Stimulated activated CD8-positive, alpha-beta memory T cell treated with anti-CD3 and anti-CD28 coated beads, Interleukin-15, amount 100 ng/mL, for 48 hours (primary cell): ENCODE data around the gene DOP1B.
"Not testable (repeated sequence)": the region's sequence is repeated elsewhere in the genome, so short reads cannot be mapped to it uniquely, and the experiment has no call there.

ENCODE experiments used
- DNase-seq, 2 donors: peaks; one replicate each; pipeline ENCODE4 v3.0.0-alpha.2; 2020; ENCODE audit warnings: low read depth in 2 of 2

The DOP1B gene

GRCh38 chr21:36175771-36176565 is 19.3 kb downstream of the DOP1B start:
- no peak for DNase-seq

DNA sequence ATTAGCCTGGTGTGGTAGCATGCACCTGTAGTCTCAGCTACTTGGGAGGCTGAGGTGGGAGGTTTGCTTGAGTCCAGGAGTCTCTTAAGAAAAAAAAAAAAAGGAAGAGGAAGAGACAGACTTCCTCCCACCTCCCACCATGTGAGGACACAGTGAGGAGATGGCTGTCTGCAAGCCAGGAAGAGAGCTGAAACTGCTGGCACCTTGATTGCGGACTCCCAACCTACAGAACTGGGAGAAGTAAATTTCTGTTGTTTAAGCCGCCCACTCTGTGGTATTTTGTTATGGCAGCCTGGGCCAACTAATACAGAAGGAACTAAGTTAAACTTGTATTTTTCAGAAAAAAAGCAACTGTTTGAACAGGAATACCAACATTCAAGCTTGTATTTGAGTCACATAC is 21.7 kb downstream of the DOP1B start:
- no peak for DNase-seq

- no peak for DNase-seq
Observed at GRCh38 chr21:36179145-36179544, 22.5 kb downstream of the DOP1B start.

- DNase-seq, result no peak
Observed at GRCh38 chr21:36180963-36181362, 24.3 kb downstream of the DOP1B start.

GRCh38 chr21:36183144-36183795 is 26.6 kb downstream of the DOP1B start:
- no peak for DNase-seq

DNA sequence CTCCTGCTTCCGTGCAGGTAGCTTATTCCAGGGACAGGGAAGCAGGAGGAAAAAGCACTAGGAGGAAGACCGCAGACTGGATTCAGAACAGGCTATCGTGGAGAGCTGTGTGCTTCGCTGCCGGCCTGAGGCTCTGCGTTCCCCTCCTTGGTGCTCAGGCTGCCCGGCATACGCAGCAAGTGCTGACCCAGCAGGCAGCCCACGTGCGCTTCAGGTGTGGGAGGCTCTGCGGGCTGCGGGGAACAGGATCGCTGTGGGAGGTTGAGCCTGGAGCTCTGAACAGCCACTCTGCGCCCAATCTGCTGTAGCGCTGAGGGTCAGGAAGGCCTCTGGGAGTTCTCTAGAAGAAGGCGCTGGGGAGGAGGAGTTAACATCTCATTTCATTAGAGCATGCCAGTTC is 27.9 kb downstream of the DOP1B start:
- no peak for DNase-seq

GRCh38 chr21:36185523-36185922 is 28.9 kb downstream of the DOP1B start:
- DNase-seq, result no peak

GRCh38 chr21:36186081-36186480 is 29.5 kb downstream of the DOP1B start:
- no peak for DNase-seq

DNA sequence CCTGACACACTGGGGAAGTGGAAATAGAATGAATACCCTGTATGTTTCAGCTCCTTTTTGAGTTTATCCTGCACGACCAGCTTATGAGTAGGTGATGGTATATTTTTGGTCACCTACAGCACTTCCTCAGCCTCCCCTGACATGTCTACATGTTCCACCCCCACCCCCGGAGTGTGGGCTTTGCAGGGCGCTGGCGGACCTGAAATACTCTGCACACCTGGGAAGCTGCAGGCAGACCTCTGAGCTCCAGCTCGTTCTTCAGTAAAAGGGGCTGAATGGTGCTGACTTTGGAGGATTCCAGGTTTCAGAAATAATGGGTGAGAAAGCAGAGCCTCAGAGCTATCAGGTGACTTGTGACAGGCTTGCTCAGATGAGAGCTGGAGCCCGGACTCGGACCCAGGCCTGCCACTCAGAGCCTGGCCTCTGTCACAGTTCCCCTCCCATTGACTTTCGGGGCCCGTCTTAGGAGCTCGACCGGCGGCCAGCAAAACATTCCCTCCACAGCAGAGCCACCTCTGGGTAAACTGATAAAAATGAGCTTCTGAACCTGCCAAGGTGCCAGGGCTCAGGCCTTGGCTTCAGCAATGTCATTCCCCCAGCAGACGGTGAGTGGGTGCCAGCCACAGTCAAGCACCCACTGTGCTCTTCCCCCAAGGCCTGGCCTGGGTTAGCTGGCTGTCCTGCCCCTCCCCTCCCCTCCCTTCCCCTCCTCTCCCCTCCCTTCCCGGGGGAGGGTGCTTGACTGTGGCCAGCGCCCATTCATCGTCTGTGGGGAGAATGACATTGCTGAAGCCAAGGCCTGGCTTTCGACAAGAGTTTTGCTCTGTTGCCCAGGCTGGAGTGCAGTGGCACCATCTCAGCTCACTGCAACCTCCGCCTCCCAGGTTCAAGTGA is 30.1 kb downstream of the DOP1B start:
- no peak for DNase-seq

DNA sequence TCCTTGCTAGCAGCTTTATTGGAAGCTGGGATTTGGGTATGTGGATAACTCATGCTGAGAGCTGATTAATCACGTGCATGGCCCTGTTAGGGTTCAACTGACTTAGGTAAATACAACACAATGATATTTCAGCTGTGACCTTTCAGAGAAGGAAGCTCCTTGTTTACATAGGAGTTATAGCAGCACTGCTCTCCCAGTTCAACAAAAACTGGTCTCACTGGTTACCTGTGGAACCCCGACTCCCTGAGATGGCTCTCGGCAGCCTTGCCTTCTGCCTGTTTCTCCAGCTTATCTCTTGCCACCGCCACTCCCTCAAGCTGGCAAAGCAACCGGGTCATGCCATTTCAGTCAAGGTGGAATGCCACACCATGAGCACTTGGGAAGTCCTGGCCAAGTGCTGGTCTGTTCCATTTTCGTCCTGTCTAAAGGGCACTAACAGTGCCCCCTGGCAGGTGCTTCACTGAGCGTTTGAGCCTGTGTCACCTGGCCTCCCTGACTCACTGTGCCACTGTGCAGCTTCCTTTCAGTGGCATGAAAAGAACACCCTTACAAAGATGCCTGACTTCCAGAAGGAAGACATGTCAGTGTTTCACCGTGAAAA is 31.6 kb downstream of the DOP1B start:
- no peak for DNase-seq

DNA sequence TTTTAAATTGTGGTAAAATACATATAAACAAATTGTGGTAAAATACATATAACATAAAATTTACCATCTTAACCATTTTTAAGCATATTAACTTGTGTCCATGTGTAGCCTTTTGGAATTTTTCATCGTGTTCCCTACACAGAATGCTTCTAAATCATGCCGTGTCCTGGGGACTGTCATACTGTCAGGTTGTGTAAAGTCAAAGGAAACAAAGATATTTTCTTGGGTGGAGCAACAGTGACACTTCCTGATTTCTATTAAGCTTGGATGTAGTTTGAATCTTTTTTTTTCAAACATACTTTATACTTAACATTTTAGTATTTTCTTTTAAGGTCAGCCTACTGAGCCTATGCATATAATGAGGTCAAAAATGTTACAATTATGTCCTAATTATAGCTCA is 32.3 kb downstream of the DOP1B start:
- no peak for DNase-seq

DNA sequence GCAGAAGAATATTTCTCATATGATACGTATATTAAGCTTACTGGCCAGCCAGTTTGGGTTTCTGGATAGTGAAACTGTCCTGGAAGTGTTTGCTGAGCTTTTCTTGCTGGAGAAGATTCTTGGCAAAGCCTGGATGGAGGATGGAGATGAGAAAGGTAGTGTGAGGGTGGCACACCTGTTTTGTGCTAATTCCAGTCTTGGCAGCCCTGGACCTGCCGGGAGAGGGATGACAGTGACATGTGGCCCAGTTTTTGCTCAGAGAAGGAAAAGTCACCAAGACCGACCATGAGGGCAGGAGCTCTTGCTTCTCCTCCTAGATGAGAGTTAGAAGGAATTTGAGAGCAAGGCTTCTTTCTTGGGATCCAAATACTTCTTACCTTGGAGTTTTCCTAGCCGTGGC is 34.1 kb downstream of the DOP1B start:
- DNase-seq, result no peak

- no peak for DNase-seq
Observed at GRCh38 chr21:36193200-36193599, 36.6 kb downstream of the DOP1B start.

GRCh38 chr21:36194024-36194423 is 37.4 kb downstream of the DOP1B start:
- no peak for DNase-seq

- DNase-seq, result no peak
Observed at GRCh38 chr21:36195613-36196012, 39.0 kb downstream of the DOP1B start.

DNA sequence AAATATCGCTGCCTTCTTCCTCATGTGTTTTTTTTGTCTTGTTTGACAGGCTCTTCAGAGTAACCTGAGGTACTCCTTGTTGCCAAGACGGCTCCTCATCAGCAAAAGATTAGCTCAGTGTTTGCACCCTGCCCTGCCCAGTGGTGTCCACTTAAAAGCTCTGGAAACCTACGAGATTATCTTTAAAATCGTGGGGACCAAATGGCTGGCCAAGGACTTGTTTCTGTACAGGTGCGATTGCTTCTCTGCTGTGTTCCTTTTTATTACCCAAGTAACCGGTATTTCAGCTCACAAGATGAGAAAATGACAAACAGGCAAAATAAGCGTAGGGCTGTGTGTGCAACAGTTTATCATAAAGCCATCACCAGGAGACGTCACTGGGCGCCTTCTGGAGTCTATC is 42.4 kb downstream of the DOP1B start:
- no peak for DNase-seq

GRCh38 chr21:36199575-36199974 is 43.0 kb downstream of the DOP1B start:
- DNase-seq, result not testable (repeated sequence)

DNA sequence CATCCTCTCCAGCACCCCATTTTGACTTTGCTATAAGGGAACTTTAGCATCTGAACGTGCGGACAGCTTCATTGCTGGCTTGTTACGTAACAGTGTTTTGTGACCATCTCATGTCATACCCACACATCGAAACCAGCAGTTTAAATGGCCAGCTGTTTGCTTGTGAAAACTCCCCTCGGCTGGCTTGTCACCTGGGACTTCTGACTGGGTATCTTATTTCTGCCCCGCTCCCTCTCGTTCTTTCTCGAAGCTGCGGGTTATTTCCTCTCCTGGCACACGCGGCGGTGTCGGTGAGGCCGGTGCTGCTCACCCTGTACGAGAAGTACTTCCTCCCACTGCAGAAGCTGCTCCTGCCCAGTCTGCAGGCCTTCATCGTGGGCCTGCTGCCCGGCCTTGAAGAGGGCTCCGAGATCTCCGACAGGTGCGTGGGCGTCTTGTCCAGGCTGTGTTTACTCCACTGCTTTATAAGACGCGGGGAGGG is 43.5 kb downstream of the DOP1B start:
- DNase-seq, result no peak

- DNase-seq, result no peak
Observed at GRCh38 chr21:36202726-36203602, 46.3 kb downstream of the DOP1B start.

- DNase-seq, result peak; percentile 34 to 38
Observed at GRCh38 chr21:36203603-36203889, 46.9 kb downstream of the DOP1B start.

GRCh38 chr21:36204980-36205379 is 48.4 kb downstream of the DOP1B start:
- no peak for DNase-seq
